Measurements from ENCODE around the gene UBE2G1. TPM values are rescaled to one million over a fixed set of nuclear protein-coding genes. Genes with fewer than 3 reads are reported as not detected.
"Not testable (repeated sequence)": the region's sequence is repeated elsewhere in the genome, so short reads cannot be mapped to it uniquely, and the experiment has no call there.

Gene UBE2G1
- total RNA-seq, 1 experiment from 2014 or later: 28.8 TPM

DNA sequence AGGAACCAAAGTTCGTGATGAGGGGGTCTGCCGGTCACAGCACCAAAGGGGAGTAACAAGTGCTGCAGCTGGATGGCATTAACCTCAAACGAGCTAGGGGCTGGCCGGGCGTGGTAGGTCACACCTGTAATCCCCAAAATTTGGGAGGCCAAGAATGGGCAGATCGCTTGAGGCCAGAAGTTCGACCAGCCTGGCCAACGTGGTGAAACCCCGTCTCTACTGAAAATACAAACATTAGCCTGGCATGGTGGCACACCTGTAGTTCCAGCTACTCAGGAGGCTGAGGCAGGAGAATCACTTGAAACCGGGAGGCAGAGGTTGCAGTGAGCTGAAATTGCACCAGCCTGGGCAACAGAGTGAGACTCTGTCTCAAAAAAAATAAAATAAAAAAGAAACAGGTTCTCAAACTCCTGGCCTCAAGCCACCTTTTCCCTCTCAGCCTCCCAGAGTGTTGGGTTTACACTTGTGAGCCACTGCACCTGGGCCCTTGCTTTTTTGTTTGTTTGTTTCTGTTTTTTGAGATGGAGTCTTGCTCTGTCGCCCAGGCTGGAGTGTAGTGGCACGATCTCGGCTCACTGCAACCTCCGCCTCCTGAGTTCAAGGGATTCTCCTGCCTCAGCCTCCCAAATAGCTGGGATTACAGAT lies 9.4 kb upstream of the UBE2G1 start:
- not testable (repeated sequence) for DNase-seq (ENCODE audit: low spot score)

DNA sequence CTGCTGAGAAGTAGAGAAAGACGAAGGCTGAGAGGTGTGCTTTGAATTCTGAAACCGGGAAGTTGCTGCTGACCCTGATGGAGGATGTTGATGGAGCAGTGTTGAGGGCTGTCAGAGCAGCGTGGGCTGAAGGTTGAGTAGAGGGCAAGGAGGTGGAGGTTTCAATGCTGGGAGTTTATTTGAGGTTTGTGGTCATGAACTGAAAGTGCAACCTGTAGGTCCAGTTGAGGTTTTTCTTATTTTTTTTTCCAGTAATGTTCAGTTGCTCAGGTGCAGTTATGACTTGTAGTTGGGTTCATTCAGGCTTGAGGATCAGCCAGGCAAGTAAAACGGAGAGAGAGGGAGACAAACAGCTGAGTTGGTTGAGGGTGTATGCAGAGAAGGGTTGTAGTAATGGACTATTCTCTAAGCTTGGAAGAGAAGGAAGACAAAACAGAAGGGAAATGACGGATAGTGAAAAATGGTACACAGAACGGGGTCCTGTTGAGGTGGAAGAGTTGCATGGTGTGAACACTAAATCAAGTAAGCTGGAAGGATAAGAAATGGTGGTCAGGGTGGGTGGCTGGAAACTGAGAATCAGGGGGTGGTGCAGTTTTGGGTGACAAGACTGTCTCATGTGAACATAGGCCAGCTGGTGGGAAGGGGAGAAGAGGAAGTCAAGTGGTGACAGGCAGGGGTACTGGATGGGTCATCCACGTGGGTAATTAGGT lies 8.7 kb upstream of the UBE2G1 start:
- DNase-seq (ENCODE audit: low spot score): no peak

DNA sequence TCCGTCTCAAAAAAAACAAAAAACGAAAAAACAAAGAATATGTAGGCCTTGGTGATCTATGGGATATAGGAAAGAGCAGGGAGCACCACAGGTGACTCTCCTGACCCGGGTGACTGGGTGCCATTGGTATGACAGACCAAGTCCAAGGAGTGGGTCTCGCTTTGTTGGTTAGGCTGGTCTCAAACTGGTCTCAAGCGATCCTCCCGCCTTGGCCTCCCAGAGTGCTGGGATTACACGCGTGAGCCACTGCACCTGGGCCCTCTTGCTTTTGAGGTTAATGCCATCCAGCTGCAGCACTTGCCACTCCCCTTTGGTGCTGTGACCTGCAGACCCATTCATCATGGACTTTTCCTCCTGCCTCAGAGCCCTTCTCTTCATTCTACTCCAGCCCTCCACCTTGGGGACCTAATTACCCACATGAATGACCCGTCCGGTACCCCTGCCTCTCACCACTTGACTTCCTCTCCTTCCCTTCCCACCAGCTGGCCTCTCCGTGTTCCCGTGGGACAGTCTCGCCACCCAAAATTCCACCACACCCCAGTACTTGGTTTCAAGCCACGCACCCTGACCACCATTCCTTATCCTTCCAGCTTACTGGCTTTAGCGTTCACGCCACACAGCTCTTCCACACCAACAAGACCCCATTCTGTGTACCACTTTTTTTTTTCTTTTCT lies 3.2 kb upstream of the UBE2G1 start:
- DNase-seq (ENCODE audit: low spot score): no peak

DNA sequence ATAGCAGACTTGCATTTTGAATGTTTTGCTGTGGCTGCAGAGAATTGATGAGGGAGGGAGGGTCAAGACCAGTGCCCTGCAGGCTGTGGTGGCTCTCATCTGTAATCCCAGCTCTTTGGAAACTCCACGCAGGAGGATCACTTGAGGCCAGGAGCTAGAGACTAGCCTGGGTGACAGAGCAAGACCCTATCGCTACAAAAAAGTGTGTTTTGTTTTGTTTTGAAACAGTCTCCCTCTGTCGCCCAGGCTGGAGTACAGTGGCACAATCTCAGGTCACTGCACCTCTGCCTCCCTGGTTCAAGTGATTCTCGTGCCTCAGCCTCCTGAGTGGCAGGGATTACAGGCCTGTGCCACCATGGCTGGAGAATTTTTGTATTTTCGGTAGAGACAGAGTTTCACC lies 1.9 kb upstream of the UBE2G1 start:
- no peak for DNase-seq (ENCODE audit: low spot score)

DNA sequence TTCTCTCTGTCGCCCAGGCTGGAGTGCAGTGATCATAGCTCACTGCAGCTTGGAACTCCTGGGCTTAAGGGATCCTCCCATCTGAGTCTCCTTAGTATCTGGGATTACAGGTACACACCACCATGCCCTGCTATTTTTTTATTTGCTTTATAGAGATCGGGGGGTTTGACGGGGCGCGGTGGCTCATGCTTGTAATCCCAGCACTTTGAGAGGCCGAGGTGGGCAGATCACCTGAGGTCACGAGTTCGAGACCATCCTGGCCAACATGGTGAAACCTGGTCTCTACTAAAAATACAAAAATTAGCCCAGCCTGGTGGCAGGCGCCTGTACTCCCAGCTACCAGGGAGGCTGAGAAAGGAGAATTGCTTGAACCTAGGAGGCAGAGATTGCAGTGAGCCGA lies 702 bp upstream of the UBE2G1 start:
- not testable (repeated sequence) for DNase-seq (ENCODE audit: low spot score)

DNA sequence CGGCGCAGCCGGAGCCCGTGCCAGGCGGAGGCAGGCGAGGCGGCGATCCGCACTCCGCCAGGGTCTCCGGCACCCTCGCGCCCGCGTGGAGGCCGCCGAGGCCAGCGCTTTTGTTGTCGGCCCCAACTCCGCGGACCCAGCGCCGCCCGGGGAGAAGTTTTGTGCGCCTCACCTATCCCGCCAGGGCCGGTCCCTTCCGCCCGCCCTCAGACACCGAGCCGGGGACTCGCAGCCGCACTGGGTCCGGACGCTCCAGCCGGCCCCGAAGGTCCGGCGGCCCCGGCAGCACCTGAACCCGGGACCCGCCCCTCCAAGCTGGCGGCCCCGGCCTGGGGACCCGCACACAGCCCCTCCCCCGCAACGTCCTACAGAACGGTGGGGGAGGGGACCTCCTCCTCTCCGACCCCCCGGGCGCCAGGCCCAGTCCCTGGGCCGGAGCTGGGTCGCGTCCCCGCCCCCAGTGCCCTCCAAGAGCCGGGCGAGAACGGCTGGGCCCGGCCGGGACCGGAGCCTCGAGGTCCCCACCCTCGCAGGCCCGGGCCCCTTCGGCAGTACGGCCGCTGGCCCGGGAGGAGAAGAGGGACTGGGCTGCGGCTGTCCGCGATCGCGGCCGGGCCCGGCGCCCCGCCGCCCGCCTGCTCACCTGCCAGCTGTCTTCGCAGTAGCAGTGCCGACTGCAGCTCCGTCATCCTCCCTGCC lies 698 bp downstream of the UBE2G1 start:
- DNase-seq (ENCODE audit: low spot score): no peak

DNA sequence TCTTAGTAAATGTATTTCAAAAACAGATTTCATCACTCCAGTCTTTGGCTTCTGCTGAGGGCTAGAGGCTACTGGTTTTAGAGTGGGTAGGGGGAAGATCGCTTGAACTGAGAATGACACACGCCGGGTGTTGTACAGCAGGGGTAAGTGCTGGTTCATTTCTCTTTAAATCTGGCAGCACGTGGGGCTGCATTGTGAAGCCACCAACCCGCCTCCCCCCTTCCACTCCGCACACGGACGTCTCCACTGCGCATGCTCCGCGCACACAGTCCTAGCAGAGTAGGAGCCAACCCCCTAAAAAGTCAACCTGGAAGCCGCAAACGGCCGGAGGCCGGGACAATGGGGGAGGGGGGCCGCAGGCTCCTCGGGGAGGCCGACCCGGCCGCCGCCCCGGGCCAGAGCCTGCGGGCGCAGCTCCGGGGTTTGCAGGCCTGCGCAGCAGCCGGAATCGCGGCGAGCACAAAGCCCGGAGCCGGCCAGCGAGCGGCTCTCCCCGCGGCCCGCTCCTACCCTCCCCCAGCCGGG lies 1.3 kb downstream of the UBE2G1 start:
- DNase-seq (ENCODE audit: low spot score): peak; percentile 86

DNA sequence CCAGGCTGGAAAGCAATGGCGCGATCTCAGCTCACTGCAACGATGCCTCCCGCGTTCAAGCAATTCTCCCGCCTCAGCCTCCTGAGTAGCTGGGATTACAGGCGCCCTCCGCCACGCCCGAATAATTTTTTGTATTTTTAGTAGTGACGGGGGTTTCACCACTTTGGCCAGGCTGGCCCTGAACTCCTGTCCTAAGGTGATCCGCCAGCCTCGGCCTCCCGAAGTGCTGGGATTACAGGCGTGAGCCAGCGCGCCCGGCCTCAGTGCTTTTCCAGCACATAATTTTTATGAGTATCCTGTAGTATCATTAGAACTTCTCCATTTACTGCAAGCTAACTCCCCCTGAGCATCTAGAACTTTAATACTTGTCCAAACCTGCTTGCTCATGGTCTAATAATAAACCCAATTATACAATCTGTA lies 1.8 kb downstream of the UBE2G1 start:
- DNase-seq (ENCODE audit: low spot score): no peak

DNA sequence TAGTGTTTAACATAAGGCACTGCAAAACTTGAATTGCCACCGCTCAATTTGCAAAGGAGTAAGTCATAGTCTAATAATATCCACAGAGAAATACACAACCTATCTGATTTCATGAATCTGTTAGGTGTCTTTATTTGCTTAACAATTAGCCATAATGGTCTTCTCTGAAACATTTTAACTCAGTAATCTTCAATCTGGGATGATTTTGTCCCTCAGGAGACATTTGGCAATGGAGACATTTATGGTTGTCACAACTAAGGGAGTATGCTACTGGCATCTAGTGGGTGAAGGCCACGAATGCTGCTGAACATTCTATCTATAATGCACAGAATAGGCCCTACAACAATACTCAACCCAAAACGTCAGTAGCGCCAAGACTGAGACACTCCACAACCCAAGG lies 4.3 kb downstream of the UBE2G1 start:
- no peak for DNase-seq (ENCODE audit: low spot score)

DNA sequence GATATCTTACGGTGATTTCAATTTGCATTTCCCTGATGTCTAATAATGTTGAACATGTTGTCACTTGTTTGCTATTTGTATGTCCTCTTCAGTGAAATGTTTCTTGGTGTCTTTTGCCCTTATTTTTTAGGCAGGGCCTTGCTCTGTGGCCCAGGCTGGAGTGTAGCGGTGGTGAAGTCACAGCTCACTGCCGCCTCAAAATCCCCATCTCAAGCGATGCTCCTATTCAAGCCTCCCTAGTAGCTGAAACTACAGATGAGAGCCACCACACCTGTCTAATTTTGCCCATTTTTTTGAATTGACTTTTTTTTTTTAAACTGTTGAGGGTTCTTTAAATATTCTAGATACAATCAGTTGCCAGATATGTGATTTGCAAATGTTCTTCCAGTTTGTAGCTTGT lies 8.3 kb downstream of the UBE2G1 start:
- DNase-seq (ENCODE audit: low spot score): no peak

DNA sequence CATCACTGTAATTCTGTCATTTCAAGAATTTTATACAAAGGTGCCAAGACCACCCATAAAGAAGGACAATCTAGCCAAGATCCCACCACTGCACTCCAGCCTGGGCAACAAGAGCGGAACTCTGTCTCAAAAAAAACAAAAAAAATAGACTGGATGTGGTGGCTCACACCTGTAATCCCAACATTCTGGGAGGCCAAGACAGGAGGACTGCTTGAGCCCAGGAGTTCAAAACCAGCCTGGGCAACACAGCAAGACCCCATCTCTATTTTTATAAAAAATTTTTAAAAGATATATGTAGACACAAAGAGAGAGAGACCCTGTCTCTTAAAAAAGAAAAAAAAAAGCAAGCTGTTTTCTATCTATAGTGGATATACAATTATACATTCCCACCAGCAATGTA lies 8.8 kb downstream of the UBE2G1 start:
- DNase-seq (ENCODE audit: low spot score): no peak

DNA sequence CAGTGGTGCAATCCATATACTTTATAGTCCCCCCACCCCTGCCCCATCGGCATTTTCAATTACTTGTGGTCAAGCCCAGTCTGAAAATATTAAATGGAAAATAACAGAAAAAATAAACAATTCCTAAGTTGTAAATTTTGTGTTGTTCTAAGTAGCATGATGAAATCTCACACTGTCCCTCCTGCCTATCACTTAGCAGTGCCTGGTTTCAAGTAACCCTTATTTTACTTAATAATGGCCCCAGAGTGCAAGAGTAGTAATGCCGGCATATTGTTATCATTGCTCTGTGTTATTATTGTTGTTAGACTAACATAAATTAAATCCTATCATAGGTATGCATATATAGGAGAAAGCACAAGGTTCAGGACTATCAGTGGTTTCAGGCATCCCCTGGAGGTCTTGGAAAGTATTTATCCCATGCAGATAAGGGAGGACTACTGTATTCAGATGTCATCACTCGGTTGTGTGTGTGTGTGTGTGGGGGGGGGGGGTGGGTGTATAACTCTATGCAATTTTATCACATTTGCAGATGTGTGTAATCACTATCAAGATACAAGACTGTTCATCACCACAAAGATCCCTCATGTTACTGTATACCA lies 9.3 kb downstream of the UBE2G1 start:
- DNase-seq (ENCODE audit: low spot score): no peak

DNA sequence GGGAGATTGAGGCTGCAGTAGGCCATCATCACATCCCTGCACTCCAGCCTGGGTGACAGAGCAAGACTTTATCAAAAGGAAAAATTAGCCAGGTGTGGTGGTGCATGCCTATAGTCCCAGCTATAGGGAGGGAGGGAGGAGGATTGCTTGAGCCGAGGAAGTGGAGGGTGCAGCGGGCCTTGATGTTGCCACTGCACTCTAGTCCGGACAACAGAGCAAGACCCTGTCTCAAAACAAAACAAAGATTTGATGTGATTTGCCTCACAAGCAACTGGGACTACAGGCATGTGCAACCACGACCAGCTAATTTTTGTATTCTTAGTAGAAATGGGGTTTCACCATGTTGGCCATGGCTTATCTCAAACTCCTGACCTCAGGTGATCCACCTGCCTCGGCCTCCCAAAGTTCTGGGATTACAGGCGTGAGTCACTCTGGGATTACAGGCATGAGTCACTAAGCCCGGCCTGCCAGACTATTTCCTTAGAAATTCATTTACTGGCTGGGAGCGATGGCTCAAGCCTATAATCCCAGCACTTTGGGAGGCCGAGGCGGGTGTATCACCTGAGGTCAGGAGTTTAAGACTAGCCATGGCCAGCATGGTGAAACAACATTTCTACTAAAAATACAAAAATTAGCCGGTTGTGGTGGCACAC lies 11.5 kb downstream of the UBE2G1 start:
- DNase-seq (ENCODE audit: low spot score): no peak

DNA sequence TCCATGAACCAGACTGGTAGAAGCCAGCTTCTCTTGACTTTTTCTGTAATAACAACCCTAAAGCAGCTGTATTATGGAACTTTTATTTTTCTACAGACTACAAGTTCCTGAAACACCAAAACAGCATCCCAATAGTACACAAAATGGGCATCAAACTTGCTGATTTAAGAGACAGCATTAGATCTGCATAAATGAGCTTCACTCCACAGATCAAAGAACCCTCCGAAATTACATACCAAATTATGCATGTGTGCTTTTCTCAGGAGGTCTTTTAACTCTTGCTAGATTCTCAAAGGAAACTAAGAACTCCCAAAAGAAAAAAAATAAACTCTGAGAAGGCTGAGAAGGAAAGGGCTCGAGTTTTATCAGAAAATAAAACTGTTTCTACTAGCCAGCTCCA lies 12.3 kb downstream of the UBE2G1 start:
- DNase-seq (ENCODE audit: low spot score): no peak

DNA sequence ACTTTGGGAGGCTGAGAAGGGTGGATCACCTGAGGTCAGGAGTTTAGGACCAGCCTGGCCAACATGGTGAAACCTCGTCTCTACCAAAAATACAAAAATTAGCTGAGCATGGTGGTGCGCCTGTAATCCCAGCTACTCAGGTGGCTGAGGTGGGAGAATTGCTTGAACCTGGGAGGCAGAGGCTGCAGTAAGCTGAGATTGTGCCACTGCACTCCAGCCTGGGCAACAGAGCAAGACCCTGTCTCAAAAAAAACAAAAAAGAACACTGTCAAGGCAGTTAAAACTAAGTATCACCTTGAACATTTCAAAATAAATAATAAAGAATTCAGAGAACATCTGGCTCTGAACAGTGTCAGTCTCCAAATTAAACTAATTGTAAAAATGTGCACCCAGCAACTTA lies 16.3 kb downstream of the UBE2G1 start:
- not testable (repeated sequence) for DNase-seq (ENCODE audit: low spot score)

DNA sequence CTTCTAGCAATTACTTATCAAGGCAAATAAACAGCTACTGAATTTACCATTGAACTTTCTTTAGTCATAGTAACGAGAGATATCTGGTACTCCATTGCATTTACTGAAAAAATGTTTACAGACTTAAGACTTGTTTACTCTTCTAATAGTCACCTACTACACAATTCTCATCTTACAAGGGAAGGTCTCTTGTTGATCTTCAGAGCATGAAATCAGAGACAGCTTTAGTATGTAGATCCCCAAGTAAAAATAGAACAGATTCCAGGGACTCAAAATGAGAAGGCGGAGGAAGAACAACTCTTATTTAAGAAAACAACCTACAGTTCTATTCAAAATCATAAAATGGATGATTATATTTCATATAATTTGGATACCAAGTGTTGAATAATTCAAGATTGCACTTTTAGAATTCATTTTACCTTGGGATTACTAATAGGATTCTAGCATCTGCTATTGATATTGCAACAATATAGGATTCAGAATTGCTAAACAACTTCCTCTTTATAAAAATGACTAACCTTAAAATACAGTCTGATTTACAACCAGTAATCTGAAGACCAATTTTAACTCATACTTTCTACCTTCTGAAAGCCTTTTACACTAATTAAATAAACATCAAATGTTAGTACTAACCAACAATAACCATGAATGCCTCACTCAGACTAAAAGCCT lies 20.8 kb downstream of the UBE2G1 start:
- no peak for DNase-seq (ENCODE audit: low spot score)

DNA sequence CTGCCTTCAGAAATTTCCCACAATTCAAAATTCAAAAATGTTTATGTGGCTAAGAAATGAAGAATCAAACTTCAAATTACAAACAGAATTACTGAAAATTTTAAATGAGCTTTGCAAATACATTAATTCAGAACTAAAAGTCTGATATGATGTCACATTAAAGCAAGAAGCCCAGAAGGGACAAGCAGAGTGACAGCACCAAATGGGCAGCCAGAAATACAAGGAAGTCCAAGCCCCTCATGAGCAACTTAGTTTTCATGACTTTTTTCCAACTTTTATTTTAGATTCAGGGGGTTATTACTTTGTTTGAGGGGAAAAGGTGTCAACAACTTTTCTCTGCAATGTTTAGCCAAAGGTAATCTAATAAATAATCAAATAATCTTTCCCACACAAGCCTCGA lies 21.5 kb downstream of the UBE2G1 start:
- no peak for DNase-seq (ENCODE audit: low spot score)

DNA sequence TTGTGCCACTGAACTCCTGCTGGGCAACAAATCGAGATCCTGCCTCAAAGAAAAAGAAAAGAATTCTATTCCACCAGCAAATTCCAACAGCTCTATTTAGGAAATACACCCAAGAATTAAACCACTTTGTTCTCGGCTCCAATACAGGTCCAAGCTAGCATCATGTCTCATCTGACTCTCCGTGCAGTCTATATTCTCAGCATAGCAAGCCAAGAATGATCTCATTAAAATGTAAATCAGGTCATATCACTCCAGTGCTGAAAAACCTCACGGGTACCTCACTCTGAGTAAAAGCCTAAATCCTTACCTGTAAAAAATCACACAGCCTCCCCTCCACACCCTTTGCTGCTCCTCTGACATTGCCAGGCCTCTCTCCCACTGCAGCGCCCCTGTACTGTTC lies 23.9 kb downstream of the UBE2G1 start:
- DNase-seq (ENCODE audit: low spot score): no peak

DNA sequence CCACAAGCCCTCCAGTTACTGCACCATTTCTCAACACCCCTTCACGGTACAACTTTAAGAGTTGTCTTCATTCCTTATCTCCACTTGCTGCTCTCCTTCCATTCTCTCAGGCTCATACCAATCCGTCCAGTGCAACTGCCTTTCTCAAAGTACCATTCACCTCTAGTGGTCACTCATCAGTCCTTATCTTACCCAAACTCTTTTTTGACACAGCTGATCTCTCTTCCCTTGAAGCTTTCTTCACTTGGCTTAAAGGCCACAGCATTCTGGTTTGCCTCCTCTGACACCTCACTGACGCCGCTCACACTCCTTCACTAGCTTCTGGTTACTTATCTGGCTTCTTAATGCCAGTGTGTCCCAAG lies 24.9 kb downstream of the UBE2G1 start:
- no peak for DNase-seq (ENCODE audit: low spot score)

DNA sequence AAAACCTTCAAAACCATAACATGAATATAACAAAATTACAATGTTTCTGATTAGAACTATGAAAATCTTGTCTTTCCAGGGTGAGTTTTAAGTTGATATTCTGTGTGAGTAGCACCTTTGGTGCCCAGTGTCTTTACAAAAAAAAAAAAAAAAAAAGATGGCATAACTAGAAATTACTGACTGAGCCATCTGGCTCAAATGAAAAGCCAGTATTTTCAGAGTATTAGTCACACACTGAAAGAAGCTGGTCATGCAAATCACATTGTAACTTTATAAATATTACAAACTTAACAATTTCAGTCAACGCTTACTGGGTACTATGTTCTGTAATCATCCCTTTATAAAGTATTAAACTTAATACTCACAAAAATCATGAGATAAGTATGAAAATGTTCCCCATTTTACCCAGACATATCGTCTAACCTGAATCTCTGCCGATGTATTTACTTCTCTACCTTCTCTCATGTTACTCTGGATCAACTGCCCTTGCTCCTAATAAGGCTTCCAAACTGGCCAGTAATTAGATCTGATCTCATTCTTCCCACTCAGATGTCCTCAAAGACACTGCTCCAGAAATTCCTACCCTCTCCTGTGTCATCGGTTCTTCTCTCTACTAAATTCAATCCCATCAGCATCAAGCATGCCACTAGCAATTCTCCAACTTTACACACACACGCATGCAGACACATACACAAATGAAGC lies 25.4 kb downstream of the UBE2G1 start:
- DNase-seq (ENCODE audit: low spot score): no peak

Measured in HT-29 (cell line).